Urothelium cell line (cell line): ENCODE results near the gene B3GNT4.
"Not testable (repeated sequence)": the region's sequence is repeated elsewhere in the genome, so short reads cannot be mapped to it uniquely, and the experiment has no call there.

Source experiments
- DNase-seq: peaks from one replicate; pipeline ENCODE4 v3.0.0; 2011; ENCODE audit warnings: low spot score, mixed read lengths
- FAIRE-seq: peaks from 2 replicates; lab custom pipeline; 2011; peaks lifted over from hg19 to GRCh38; lab: Jason Lieb, UNC

B3GNT4 gene

DNA sequence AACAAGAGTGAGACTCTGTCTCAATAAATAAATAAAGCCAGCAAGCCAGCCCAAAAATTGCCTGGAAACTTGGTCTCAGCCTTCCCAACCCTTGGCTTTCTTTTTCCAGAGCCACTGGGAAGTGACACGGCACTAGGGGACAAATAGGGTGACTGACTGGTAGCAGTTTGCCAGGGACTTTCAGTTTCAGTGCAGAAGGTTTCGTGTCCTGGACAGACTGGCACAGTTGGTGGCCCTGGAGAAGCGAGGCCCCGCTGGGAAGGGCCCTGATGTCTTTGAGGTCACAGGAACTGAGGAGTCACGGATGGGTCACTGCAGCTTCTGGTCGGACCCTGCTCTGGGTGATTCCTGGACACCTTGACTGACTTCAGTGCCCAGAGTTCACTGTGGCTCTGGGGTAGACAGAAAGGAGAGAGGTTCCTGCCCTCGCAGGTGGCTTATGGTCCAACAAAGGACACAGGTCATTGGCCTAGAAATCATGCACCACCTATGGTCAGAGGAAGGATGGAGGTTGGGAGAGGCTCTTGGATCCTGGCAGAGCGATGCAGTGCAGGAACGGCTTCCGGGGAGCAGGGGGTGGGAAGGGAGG lies 17.9 kb upstream of the B3GNT4 start:
- DNase-seq, result no peak
- no peak for FAIRE-seq

- no peak for DNase-seq
- no peak for FAIRE-seq
Observed at GRCh38 chr12:122187466-122187865, 16.0 kb upstream of the B3GNT4 start.

GRCh38 chr12:122189626-122190475 lies 13.7 kb upstream of the B3GNT4 start:
- DNase-seq (no peak), FAIRE-seq (no peak)

DNA sequence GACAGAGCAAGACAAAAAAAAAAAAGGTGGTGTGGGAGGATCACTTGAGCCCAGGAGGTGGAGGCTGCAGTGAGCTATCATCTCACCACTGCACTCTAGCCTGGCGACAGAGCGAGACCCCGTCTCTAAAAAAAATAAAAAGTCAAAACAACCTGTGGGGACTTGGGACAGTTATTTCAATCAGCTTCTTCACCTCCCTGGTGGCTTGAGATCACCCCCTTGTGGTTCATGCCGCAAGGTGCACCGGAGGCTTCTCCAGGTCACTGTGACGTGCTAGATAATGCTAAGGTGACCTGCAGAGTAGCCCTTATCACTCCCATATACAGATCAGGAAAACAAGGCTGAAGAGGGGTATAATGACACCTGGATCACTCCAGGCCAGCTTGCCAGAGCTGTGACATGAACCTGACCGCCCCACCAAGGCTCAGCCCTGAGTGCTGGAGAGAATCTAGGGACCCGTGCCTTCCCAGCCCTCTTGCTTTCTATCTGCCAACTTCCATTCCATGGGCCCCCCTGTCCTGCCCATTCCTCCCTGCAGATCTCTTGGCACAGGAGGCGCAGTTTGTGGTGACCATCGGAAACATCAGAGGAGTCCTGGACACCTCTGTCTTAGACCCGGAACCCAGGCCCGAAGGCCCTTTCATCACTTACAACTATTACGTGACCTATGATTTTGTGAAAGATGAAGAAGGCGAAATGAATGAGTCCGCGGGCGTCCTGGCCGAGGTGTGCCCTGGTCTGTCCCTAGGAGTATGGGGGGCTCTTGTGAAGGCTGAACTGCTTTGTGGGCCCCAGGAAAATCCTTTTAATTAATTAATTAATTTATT lies 12.5 kb upstream of the B3GNT4 start:
- peak; percentile 30 for FAIRE-seq
- DNase-seq, result peak; percentile 72

DNA sequence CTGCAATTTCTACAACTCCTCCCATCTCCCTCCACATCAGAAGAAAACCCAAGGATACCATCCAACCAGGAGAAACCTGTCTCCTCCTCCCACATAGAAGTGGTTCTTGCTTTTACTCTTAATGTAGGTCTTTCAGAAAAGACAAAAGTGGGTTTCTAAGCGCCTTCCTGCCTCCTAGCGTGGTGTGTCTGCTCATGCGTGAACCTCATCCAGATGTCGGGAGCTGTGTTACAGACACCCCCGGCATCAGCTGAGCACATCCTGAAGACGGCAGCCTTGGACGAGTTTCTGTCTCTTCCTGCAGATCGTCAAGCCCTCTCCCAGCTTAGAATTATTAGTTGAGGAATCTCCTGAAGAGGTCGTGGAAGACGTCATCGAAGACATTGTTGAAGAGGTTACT lies 11.1 kb upstream of the B3GNT4 start:
- DNase-seq, result no peak
- no peak for FAIRE-seq

- FAIRE-seq (no peak), DNase-seq (no peak)
Observed at GRCh38 chr12:122194804-122195203, 8.7 kb upstream of the B3GNT4 start.

GRCh38 chr12:122195405-122195804 lies 8.1 kb upstream of the B3GNT4 start:
- no peak for DNase-seq
- no peak for FAIRE-seq

DNA sequence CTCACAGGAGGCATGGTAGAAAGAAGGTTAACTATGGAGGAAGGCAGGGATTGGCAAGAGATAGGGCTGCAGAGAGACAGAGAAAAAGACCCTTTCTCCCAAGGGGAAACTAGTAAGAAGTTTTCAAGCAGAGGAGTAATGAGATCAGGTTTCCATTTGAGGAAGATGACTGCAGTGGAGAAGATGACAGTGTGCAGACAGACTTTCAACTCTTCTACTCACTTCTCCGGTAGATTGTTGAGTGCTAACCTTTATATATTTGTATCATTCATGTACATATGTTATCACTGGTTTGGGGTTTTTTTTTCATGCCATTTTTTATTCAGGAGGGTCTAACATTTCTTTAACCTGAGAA lies 5.9 kb upstream of the B3GNT4 start:
- FAIRE-seq, result no peak
- DNase-seq, result no peak

DNA sequence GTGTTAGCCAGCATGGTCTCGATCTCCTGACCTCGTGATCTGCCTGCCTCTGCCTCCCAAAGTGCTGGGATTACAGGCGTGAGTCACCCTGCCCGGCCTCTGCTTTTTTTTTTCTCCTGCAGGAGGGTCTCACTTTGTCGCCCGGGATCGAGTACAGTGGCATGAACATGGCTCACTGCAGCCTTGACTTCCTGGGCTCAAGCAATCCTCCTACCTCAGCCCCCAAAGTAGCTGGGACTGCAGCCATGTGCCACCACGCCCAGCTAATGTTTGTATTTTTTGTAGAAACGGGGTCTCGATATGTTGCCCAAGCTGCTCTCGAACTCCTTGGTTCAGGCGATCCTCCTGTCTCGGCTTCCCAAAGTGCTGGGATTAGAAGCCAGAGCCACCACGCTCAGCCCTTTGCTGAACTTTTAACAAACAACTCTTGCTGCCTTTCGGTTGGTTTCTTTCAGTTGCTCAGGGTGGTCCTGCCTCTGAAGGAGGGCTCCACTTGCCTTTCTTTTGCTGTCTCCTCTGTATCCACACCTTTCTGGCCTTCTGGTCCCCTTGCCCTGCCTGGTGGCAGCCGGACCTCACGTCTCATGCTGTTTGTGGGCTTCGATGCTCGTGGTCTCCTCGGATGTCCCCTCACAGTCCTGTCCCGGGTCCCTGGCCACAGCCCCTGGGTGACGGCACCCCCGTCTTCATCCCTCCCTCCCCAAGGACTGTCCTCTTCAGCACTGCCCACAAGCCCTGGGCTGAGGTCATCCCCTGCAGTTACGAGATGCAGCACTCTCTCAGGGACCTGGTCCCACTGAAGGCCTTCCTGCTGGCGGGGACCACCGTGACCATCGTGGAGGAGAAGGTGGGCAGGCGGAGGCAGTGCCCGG lies 3.8 kb upstream of the B3GNT4 start:
- no peak for DNase-seq
- no peak for FAIRE-seq

DNA sequence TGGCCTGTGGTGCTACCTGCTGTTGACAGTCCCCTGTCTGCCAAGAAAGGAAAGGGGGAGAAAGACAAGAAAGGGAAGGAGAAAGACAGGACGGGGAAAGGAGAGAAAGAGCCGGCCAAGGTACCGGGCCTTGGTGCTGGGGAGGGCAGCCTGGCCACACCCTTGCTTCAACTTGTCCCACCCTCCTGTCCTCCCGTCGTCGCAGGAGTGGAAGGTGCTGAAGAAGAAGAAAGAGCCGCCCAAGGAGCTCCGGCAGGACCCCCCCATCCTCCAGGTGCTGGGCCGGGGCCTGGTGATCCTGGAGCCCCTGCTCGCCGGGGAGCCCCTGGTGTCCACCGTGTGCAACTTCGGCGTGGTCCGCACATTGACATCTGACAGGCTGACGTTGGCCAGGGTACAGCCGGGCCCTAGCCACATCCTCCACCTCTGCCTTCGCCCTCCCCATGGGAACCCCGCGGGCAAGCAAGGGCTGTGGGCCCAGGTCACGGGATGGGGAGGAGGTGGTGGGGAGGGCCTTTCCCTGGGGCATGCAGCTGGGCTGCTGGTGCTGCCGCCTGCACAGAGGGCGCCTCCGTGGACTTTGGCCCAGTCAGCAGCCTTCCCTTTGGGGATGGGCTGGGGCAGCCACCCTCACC lies 2.9 kb upstream of the B3GNT4 start:
- DNase-seq, result no peak
- FAIRE-seq, result no peak

DNA sequence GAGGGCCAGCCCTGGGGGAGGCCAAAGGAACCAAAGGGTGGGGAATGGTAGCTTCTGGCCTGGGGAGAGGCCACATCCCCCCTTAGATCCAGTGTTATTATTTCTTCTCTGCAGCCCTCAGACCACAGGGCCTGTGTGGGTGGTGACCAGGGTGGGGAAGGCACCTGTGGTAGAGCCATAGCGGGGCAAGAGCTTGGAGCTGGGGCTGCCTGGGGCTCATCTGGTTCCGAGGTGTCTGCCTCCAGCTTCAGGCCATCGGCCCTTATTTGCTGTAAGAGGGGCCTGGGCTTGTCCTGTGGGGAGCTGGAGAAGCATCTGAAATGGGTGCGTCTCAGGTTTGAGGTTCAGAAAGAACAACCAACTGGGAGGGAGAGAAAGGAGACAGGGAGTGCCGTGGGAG lies 2.1 kb upstream of the B3GNT4 start:
- FAIRE-seq, result no peak
- no peak for DNase-seq

- DNase-seq (no peak), FAIRE-seq (no peak)
Observed at GRCh38 chr12:122202017-122202416, 1.5 kb upstream of the B3GNT4 start.

DNA sequence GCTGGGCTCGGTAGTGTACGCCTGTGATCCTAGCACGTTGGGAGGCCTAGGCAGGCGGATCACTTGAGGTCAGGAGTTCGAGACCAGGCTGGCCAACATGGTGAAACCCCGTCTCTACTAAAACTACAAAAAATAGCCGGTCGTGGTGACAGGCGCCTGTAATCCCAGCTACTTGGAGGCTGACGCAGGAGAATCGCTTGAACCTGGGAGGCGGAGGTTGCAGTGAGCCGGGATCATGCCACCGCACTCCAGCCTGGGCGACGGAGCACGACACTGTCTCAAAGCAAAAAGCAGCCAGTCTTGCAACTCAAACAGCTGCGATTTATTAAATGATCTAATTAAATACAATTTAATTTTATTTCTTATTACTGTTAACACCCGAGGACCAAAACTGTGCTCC lies 698 bp upstream of the B3GNT4 start:
- not testable (repeated sequence) for FAIRE-seq

DNA sequence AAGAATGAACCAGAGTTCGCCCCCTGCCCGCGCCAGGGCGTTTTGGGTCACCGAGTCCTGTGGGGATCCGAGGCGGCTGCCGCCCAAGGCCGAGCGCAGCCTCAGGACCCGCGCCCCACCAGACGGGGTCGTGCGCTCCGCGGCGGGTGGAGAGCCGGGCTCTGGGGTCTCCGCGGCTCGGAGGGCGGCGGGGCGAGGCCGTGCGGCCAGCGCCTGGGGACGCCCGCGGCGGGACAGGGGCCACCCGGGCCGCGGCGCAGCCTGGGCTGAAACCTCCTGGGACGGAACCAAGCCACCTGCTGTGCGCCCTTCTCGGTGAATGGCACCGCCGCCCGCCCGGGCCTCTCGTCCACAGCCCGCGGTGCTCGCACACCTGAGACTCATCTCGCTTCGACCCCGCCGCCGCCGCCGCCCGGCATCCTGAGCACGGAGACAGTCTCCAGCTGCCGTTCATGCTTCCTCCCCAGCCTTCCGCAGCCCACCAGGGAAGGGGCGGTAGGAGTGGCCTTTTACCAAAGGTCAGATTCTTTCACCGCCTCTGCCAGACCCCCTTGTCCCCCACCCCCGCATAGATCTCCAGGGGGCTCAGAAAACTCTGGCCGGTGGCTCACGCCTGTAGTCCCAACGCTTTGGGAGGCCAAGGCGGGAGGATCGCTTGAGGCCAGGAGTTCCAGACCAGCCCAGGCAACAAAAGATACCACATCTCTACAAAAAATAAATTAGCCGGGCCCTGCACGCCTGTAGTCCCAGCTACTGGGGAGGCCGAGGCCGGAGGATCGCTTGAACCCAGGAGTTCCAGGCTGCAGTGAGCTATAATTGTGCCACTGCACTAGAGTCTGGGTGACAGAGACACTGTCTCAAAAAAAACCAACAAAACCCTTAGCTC lies 901 bp downstream of the B3GNT4 start:
- DNase-seq, result no peak
- no peak for FAIRE-seq

More for the DNA sequence above, 698 bp upstream of the B3GNT4 start:
- not testable (repeated sequence) for DNase-seq

- FAIRE-seq, result peak; percentile 42
- no peak for DNase-seq
Observed at GRCh38 chr12:122205053-122205925, 1.8 kb downstream of the B3GNT4 start.

DNA sequence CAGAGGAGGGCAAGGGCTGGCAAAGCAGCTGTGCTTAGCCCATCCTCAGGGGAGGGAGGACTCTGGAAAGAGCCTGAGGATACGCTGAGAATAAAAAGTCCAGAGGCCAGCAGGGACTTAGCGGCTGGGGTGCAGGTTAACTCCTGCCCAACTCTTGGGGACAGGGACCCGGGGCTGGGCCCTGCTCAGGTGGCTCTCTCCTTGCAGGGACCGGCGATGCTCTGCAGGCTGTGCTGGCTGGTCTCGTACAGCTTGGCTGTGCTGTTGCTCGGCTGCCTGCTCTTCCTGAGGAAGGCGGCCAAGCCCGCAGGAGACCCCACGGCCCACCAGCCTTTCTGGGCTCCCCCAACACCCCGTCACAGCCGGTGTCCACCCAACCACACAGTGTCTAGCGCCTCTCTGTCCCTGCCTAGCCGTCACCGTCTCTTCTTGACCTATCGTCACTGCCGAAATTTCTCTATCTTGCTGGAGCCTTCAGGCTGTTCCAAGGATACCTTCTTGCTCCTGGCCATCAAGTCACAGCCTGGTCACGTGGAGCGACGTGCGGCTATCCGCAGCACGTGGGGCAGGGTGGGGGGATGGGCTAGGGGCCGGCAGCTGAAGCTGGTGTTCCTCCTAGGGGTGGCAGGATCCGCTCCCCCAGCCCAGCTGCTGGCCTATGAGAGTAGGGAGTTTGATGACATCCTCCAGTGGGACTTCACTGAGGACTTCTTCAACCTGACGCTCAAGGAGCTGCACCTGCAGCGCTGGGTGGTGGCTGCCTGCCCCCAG lies 2.8 kb downstream of the B3GNT4 start:
- DNase-seq (no peak), FAIRE-seq (no peak)

DNA sequence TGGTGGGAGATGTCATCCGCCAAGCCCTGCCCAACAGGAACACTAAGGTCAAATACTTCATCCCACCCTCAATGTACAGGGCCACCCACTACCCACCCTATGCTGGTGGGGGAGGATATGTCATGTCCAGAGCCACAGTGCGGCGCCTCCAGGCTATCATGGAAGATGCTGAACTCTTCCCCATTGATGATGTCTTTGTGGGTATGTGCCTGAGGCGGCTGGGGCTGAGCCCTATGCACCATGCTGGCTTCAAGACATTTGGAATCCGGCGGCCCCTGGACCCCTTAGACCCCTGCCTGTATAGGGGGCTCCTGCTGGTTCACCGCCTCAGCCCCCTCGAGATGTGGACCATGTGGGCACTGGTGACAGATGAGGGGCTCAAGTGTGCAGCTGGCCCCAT lies 3.5 kb downstream of the B3GNT4 start:
- FAIRE-seq (no peak), DNase-seq (no peak)

DNA sequence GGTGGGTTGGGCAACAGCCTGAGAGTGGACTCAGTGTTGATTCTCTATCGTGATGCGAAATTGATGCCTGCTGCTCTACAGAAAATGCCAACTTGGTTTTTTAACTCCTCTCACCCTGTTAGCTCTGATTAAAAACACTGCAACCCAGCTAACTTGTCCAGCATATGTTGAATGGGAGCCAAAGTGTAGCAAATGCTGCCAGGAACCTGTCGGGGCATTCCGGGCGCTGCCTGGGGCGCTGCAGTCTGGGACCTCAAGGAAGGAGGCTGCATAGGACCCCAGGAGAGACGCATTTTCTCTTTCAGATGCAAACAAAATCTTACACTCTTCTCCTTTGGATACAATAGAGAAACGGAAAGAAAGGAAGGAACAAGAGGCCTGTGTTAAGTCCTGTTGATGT lies 3.9 kb downstream of the B3GNT4 start:
- no peak for DNase-seq
- no peak for FAIRE-seq
